AG04450 (cell line): ENCODE measurements around the gene EBF3. TPM values are rescaled to one million over a fixed set of nuclear protein-coding genes. Genes with fewer than 3 reads are reported as not detected.

ENCODE experiments used
- CTCF ChIA-PET: fragments of 300-600, 350-600 bp; formaldehyde crosslinking; extraction: SDS; loops from one replicate; lab custom pipeline; 2022; ENCODE audit warnings: antibody characterized with exemption, inconsistent platforms; lab: Charles Lee
- POLR2A ChIA-PET: fragments of 350-600 bp; formaldehyde crosslinking; extraction: SDS; loops from one replicate; lab custom pipeline; 2021; ENCODE audit warnings: antibody characterized with exemption, inconsistent platforms; lab: Yijun Ruan, JAX
- DNase-seq: peaks from one replicate; pipeline ENCODE4 v3.0.0-alpha.2; 2011; ENCODE audit warnings: low read depth, low spot score
- H3K27ac ChIP-seq: one replicate; pipeline ENCODE4 v1.5.1; 2012; ENCODE audit warnings: low read depth, low read length, control low read depth
- H3K27me3 ChIP-seq: one replicate; pipeline ENCODE4 v1.6.0; 2012; ENCODE audit warnings: low read length; ENCODE audit not compliant: control insufficient read depth, insufficient read depth
- H3K4me3 ChIP-seq: 2 replicates; pipeline ENCODE4 v1.5.1; 2011; ENCODE audit warnings: mild to moderate bottlenecking, low read depth, low read length, control low read depth
- H3K9me3 ChIP-seq: 2 replicates; pipeline ENCODE4 v1.5.1; 2012; ENCODE audit warnings: low read length; ENCODE audit not compliant: control insufficient read depth, insufficient read depth
- CTCF ChIP-seq: IDR thresholded peaks from 2 replicates; pipeline ENCODE4 v1.5.1; 2011; ENCODE audit warnings: low read depth, low read length, control low read depth, inconsistent platforms
- polyA plus RNA-seq: library from polyadenylated mRNA; depleted of rRNA; stranded (reverse); fragments of >200 nt; gene quantifications from 2 replicates; pipeline ENCODE4 v1.2.3, GENCODE V29; 2011

The EBF3 gene
- polyA plus RNA-seq, 1 experiment: 0.01 TPM

GRCh38 chr10:129910861-129911260 lies 53.2 kb downstream of the EBF3 start:
- ChIA-PET POLR2A (no interaction called here), CTCF (no interaction called here)
- H3K27ac ChIP-seq: no peak overlapping the region
- DNase-seq: no peak
- no peak overlapping the region for H3K4me3 ChIP-seq
- peaks cover 35% of the 10 kb centered on the region for H3K9me3 ChIP-seq
- no peaks in the 10 kb centered on the region for H3K27me3 ChIP-seq
- TF ChIP-seq CTCF: no peak

GRCh38 chr10:129909531-129910256 lies 54.4 kb downstream of the EBF3 start:
- Histone ChIP-seq H3K27ac (no peak overlapping the region), H3K27me3 (no peaks in the 10 kb centered on the region), H3K4me3 (no peak overlapping the region), H3K9me3 (peaks cover 34% of the 10 kb centered on the region)
- DNase-seq: no peak
- TF ChIP-seq CTCF: no peak
- ChIA-PET CTCF (no interaction called here), POLR2A (no interaction called here)

- no peak for DNase-seq
- POLR2A ChIA-PET: no interaction called here
- H3K9me3 ChIP-seq: peaks cover 28% of the 10 kb centered on the region
- CTCF ChIA-PET: no interaction called here
- TF ChIP-seq CTCF: no peak
- no peaks in the 10 kb centered on the region for H3K27me3 ChIP-seq
- no peak overlapping the region for H3K4me3 ChIP-seq
- no peak overlapping the region for H3K27ac ChIP-seq
Observed at GRCh38 chr10:129909080-129909479, 55.0 kb downstream of the EBF3 start.

- CTCF ChIA-PET: no interaction called here
- H3K4me3 ChIP-seq: no peak overlapping the region
- H3K27ac ChIP-seq: no peak overlapping the region
- no peaks in the 10 kb centered on the region for H3K27me3 ChIP-seq
- POLR2A ChIA-PET: no interaction called here
- TF ChIP-seq CTCF: no peak
- H3K9me3 ChIP-seq: peaks cover 21% of the 10 kb centered on the region
- DNase-seq: no peak
Observed at GRCh38 chr10:129908406-129908805, 55.7 kb downstream of the EBF3 start.

- ChIA-PET CTCF (no interaction called here), POLR2A (no interaction called here)
- H3K27me3 ChIP-seq: no peaks in the 10 kb centered on the region
- DNase-seq: no peak
- no peak overlapping the region for H3K4me3 ChIP-seq
- TF ChIP-seq CTCF: no peak
- peaks cover 13% of the 10 kb centered on the region for H3K9me3 ChIP-seq
- H3K27ac ChIP-seq: no peak overlapping the region
Observed at GRCh38 chr10:129905553-129905952, 58.5 kb downstream of the EBF3 start.
